Measurements from ENCODE around the gene DLK1.

Gene DLK1

GRCh38 chr14:100780246-100780645, 53.6 kb downstream of the DLK1 start:
- Histone ChIP-seq H3K27me3 (ENCODE audit: control insufficient read depth in 1 of 2, insufficient read depth in 1 of 2, low read length in 2 of 2) (peaks cover 18 to 71% of the 10 kb centered on the region in 2 experiments), H4K8ac (ENCODE audit: low read length) (no peak overlapping the region), H2BK120ac (ENCODE audit: low read depth, low read length) (no peak overlapping the region), H3K4me3 (ENCODE audit: insufficient read depth in 1 of 2, low read depth in 1 of 2, low read length in 2 of 2) (no peak overlapping the region), H3K4ac (ENCODE audit: low read depth in 1 of 2, low read length in 2 of 2) (no peak overlapping the region), H4K91ac (ENCODE audit: low read length) (no peak overlapping the region), H3K27ac (ENCODE audit: low read length, poor library complexity, severe bottlenecking) (no peak overlapping the region), H2AFZ (ENCODE audit: low read depth, low read length) (no peak overlapping the region), H3K4me1 (ENCODE audit: control insufficient read depth, insufficient read depth, low read depth, low read length) (peaks cover 4% of the 10 kb centered on the region), H3K14ac (ENCODE audit: low read length in 2 of 2) (no peak overlapping the region), H3K18ac (ENCODE audit: low read depth in 1 of 2, low read length in 2 of 2) (no peak overlapping the region), H3K79me1 (replicated peaks; ENCODE audit: low read length, poor library complexity, severe bottlenecking) (no peaks in the 10 kb centered on the region), H3K36me3 (ENCODE audit: control insufficient read depth in 1 of 2, insufficient read depth in 2 of 2, low read depth in 1 of 2, low read length in 2 of 2) (no peaks in the 10 kb centered on the region), H2BK5ac (ENCODE audit: low read depth, low read length, poor library complexity, severe bottlenecking) (no peak overlapping the region), H2BK12ac (ENCODE audit: low read length in 2 of 2) (no peak overlapping the region), H3K4me2 (ENCODE audit: low read length, poor library complexity, severe bottlenecking) (no peak overlapping the region), H3K9me3 (ENCODE audit: control insufficient read depth, low read length) (no peaks in the 10 kb centered on the region), H3K9ac (ENCODE audit: low read length) (no peak overlapping the region), H2AK5ac (ENCODE audit: low read length, severe bottlenecking) (no peak overlapping the region), H3K23ac (ENCODE audit: low read length in 2 of 2) (no peak overlapping the region), H2BK15ac (ENCODE audit: low read depth, poor library complexity, severe bottlenecking) (no peak overlapping the region)
- DNase-seq: no peak
- WGBS: 98% methylated on average over 12 of the region's 12 CpGs

- Histone ChIP-seq H2BK5ac (ENCODE audit: low read depth, low read length, poor library complexity, severe bottlenecking) (no peak overlapping the region), H2BK120ac (ENCODE audit: low read depth, low read length) (no peak overlapping the region), H3K79me1 (replicated peaks; ENCODE audit: low read length, poor library complexity, severe bottlenecking) (no peaks in the 10 kb centered on the region), H3K36me3 (ENCODE audit: control insufficient read depth in 1 of 2, insufficient read depth in 2 of 2, low read depth in 1 of 2, low read length in 2 of 2) (no peaks in the 10 kb centered on the region), H3K27me3 (ENCODE audit: control insufficient read depth in 1 of 2, insufficient read depth in 1 of 2, low read length in 2 of 2) (peaks cover 18 to 71% of the 10 kb centered on the region in 2 experiments), H3K27ac (ENCODE audit: low read length, poor library complexity, severe bottlenecking) (no peak overlapping the region), H4K8ac (ENCODE audit: low read length) (no peak overlapping the region), H3K4me3 (ENCODE audit: insufficient read depth in 1 of 2, low read depth in 1 of 2, low read length in 2 of 2) (no peak overlapping the region), H3K18ac (ENCODE audit: low read depth in 1 of 2, low read length in 2 of 2) (no peak overlapping the region), H2BK12ac (ENCODE audit: low read length in 2 of 2) (no peak overlapping the region), H4K91ac (ENCODE audit: low read length) (no peak overlapping the region), H3K4me2 (ENCODE audit: low read length, poor library complexity, severe bottlenecking) (no peak overlapping the region), H2AFZ (ENCODE audit: low read depth, low read length) (no peak overlapping the region), H3K23ac (ENCODE audit: low read length in 2 of 2) (no peak overlapping the region), H3K4ac (ENCODE audit: low read depth in 1 of 2, low read length in 2 of 2) (no peak overlapping the region), H3K4me1 (ENCODE audit: control insufficient read depth, insufficient read depth, low read depth, low read length) (no peaks in the 10 kb centered on the region), H3K9ac (ENCODE audit: low read length) (no peak overlapping the region), H2AK5ac (ENCODE audit: low read length, severe bottlenecking) (no peak overlapping the region), H2BK15ac (ENCODE audit: low read depth, poor library complexity, severe bottlenecking) (no peak overlapping the region), H3K9me3 (ENCODE audit: control insufficient read depth, low read length) (no peaks in the 10 kb centered on the region), H3K14ac (ENCODE audit: low read length in 2 of 2) (peak overlapping the region in 1 of 2 experiments; percentile 26)
- no peak for DNase-seq
- WGBS: 91% methylated on average over 10 of the region's 12 CpGs
Measured at GRCh38 chr14:100780646-100781355, 54.1 kb downstream of the DLK1 start.

GRCh38 chr14:100781952-100782351, 55.3 kb downstream of the DLK1 start:
- no peaks in the 10 kb centered on the region for H3K36me3 ChIP-seq (ENCODE audit: control insufficient read depth in 1 of 2, insufficient read depth in 2 of 2, low read depth in 1 of 2, low read length in 2 of 2)
- H2BK5ac ChIP-seq (ENCODE audit: low read depth, low read length, poor library complexity, severe bottlenecking): no peak overlapping the region
- no peak overlapping the region for H3K4me3 ChIP-seq (ENCODE audit: insufficient read depth in 1 of 2, low read depth in 1 of 2, low read length in 2 of 2)
- peaks cover 14 to 71% of the 10 kb centered on the region in 2 experiments for H3K27me3 ChIP-seq (ENCODE audit: control insufficient read depth in 1 of 2, insufficient read depth in 1 of 2, low read length in 2 of 2)
- H3K4me1 ChIP-seq (ENCODE audit: control insufficient read depth, insufficient read depth, low read depth, low read length): no peaks in the 10 kb centered on the region
- 96% methylated on average over 6 of the region's 8 CpGs for WGBS
- H3K18ac ChIP-seq (ENCODE audit: low read depth in 1 of 2, low read length in 2 of 2): no peak overlapping the region
- H3K27ac ChIP-seq (ENCODE audit: low read length, poor library complexity, severe bottlenecking): no peak overlapping the region
- no peak overlapping the region for H2AK5ac ChIP-seq (ENCODE audit: low read length, severe bottlenecking)
- no peak overlapping the region for H4K8ac ChIP-seq (ENCODE audit: low read length)
- H4K91ac ChIP-seq (ENCODE audit: low read length): peak overlapping the region; percentile 11
- H3K9me3 ChIP-seq (ENCODE audit: control insufficient read depth, low read length): no peaks in the 10 kb centered on the region
- H2BK15ac ChIP-seq (ENCODE audit: low read depth, poor library complexity, severe bottlenecking): no peak overlapping the region
- no peak overlapping the region for H3K14ac ChIP-seq (ENCODE audit: low read length in 2 of 2)
- H2BK12ac ChIP-seq (ENCODE audit: low read length in 2 of 2): no peak overlapping the region
- H3K9ac ChIP-seq (ENCODE audit: low read length): no peak overlapping the region
- H3K23ac ChIP-seq (ENCODE audit: low read length in 2 of 2): no peak overlapping the region
- no peak overlapping the region for H2AFZ ChIP-seq (ENCODE audit: low read depth, low read length)
- H3K4ac ChIP-seq (ENCODE audit: low read depth in 1 of 2, low read length in 2 of 2): no peak overlapping the region
- H3K4me2 ChIP-seq (ENCODE audit: low read length, poor library complexity, severe bottlenecking): no peak overlapping the region
- DNase-seq: no peak
- no peak overlapping the region for H2BK120ac ChIP-seq (ENCODE audit: low read depth, low read length)
- no peaks in the 10 kb centered on the region for H3K79me1 ChIP-seq (replicated peaks; ENCODE audit: low read length, poor library complexity, severe bottlenecking)

GRCh38 chr14:100782516-100783320, 56.0 kb downstream of the DLK1 start:
- Histone ChIP-seq H2BK5ac (ENCODE audit: low read depth, low read length, poor library complexity, severe bottlenecking) (no peak overlapping the region), H3K4me3 (ENCODE audit: insufficient read depth in 1 of 2, low read depth in 1 of 2, low read length in 2 of 2) (no peak overlapping the region)

More at GRCh38 chr14:100782516-100783320, 56.0 kb downstream of the DLK1 start:
- Histone ChIP-seq H3K79me1 (replicated peaks; ENCODE audit: low read length, poor library complexity, severe bottlenecking) (no peaks in the 10 kb centered on the region), H3K9ac (ENCODE audit: low read length) (no peak overlapping the region), H3K14ac (ENCODE audit: low read length in 2 of 2) (no peak overlapping the region), H3K36me3 (ENCODE audit: control insufficient read depth in 1 of 2, insufficient read depth in 2 of 2, low read depth in 1 of 2, low read length in 2 of 2) (no peaks in the 10 kb centered on the region), H4K8ac (ENCODE audit: low read length) (no peak overlapping the region), H3K4me2 (ENCODE audit: low read length, poor library complexity, severe bottlenecking) (no peak overlapping the region), H3K23ac (ENCODE audit: low read length in 2 of 2) (no peak overlapping the region), H2AFZ (ENCODE audit: low read depth, low read length) (no peak overlapping the region), H3K27me3 (ENCODE audit: control insufficient read depth in 1 of 2, insufficient read depth in 1 of 2, low read length in 2 of 2) (peaks cover 13 to 66% of the 10 kb centered on the region in 2 experiments), H3K27ac (ENCODE audit: low read length, poor library complexity, severe bottlenecking) (no peak overlapping the region), H3K9me3 (ENCODE audit: control insufficient read depth, low read length) (no peaks in the 10 kb centered on the region), H3K4ac (ENCODE audit: low read depth in 1 of 2, low read length in 2 of 2) (peak overlapping the region in 1 of 2 experiments; percentile 35), H3K4me1 (ENCODE audit: control insufficient read depth, insufficient read depth, low read depth, low read length) (no peaks in the 10 kb centered on the region), H2BK12ac (ENCODE audit: low read length in 2 of 2) (no peak overlapping the region), H2BK15ac (ENCODE audit: low read depth, poor library complexity, severe bottlenecking) (no peak overlapping the region), H2AK5ac (ENCODE audit: low read length, severe bottlenecking) (no peak overlapping the region), H3K18ac (ENCODE audit: low read depth in 1 of 2, low read length in 2 of 2) (no peak overlapping the region), H4K91ac (ENCODE audit: low read length) (peak overlapping the region; percentile 15), H2BK120ac (ENCODE audit: low read depth, low read length) (no peak overlapping the region)
- WGBS: 72% methylated on average over 13 of the region's 13 CpGs
- no peak for DNase-seq

Data from mesenchymal stem cell (in vitro differentiated cells and primary cell).